NAMALWA (cell line): ENCODE results near the gene AWAT2.
"Not testable (repeated sequence)": the region's sequence is repeated elsewhere in the genome, so short reads cannot be mapped to it uniquely, and the experiment has no call there.

Experiments used
- DNase-seq: peaks from one replicate; pipeline ENCODE4 v3.0.0-alpha.2; 2015; ENCODE audit warnings: low spot score

Gene AWAT2

GRCh38 chrX:70001269-70001668, 48.5 kb downstream of the AWAT2 start:
- no peak for DNase-seq

- DNase-seq = not testable (repeated sequence)
Observed at GRCh38 chrX:69998299-69998698, 51.4 kb downstream of the AWAT2 start.

- DNase-seq = no peak
Observed at GRCh38 chrX:69996113-69996468, 53.6 kb downstream of the AWAT2 start.

GRCh38 chrX:69995362-69996112, 54.2 kb downstream of the AWAT2 start:
- DNase-seq = no peak

- no peak for DNase-seq
Observed at GRCh38 chrX:69993494-69993893, 56.2 kb downstream of the AWAT2 start.

- DNase-seq = no peak
Observed at GRCh38 chrX:69991685-69992084, 58.1 kb downstream of the AWAT2 start.
